HG03432 (cell line): ENCODE results near the gene PRSS57.

Experiments
- ATAC-seq: cut with Tn5 transposase; IDR thresholded peaks from one replicate; pipeline ENCODE4 v1.9.1; 2021; ENCODE audit warnings: mild to moderate bottlenecking, moderate library complexity; ENCODE audit not compliant: unreplicated experiment

The PRSS57 gene

DNA sequence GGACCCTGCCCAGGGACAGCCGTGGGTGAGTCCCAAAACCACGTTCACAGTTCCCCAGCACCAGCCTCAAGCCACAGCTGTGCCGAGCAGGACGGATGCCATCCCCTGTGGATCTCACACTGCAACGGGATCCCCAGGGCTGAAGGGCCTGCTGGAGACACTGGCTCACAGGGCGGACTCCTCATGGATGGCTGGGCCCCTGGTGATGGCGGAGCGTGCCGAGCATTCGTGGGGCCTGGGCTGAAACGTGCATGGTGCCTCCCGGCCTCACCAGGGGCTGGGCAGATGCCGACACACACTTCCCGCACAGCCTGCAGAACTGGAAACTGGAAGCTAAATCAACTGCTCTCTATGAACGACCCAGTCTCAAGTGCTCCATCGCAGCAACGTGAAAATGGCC lies 41.8 kb downstream of the PRSS57 start:
- ATAC-seq: no peak

DNA sequence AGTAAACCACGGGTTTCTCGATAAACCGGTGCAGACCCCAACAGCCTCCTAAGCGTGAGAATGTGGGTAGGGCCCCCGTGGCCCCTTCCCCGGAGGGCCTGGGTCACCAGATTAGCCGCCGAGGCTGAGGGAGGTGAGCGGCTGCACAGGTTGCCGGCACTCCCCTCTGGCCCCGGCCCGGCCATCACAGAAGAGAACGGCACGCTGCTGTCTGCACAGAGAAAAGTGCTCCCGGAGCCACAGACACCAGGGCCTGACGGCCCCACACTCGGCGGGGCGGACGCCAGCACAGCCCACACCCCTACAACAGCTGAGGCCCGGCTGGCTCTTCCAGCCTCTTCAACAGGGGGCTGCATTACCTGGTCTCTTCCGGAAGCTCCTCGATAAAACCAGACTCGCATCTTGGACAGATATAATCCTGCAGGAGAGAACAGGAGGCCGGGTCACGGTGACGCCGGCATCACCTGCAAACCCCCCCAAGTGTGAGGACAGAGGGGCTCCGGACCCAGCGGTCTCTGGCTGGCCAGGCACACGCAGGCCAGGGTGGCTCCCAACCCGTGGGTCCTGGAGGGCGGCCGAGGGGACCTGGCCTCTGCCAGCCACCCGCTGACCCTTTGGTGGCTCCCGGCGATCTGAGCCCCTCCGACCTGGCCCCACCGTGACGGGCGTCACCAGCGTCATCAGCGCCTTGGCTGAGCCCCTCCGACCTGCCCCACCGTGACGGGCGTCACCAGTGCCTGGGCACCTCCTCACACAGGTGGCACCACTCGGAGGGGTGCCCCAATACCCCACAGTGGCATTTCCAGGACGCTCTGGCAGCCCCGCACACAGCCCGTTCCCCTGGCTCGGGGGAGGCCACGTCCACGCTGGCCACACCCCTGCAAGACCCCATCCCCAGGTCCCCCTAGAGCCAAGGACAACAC lies 42.5 kb downstream of the PRSS57 start:
- no peak for ATAC-seq

DNA sequence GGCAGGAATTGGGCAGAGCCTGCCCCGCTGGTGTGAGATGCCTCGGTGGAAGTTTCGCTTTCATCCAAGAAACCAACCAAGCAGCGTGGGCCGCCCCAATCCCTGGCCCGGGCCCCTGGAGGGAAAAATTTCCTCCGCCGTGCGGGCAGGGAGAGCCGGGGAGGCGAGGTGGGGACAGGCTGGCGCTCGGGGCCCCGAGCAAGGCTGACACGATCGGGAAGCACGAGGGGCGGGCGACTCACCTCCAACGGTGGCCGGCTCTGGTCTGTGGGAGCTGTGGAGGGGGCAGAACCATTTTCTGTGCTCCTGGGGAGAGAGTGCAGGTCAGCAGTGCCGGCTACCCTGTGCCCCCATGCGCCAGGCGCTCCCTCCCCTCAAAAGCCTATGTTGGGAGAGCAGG lies 43.3 kb downstream of the PRSS57 start:
- no peak for ATAC-seq

DNA sequence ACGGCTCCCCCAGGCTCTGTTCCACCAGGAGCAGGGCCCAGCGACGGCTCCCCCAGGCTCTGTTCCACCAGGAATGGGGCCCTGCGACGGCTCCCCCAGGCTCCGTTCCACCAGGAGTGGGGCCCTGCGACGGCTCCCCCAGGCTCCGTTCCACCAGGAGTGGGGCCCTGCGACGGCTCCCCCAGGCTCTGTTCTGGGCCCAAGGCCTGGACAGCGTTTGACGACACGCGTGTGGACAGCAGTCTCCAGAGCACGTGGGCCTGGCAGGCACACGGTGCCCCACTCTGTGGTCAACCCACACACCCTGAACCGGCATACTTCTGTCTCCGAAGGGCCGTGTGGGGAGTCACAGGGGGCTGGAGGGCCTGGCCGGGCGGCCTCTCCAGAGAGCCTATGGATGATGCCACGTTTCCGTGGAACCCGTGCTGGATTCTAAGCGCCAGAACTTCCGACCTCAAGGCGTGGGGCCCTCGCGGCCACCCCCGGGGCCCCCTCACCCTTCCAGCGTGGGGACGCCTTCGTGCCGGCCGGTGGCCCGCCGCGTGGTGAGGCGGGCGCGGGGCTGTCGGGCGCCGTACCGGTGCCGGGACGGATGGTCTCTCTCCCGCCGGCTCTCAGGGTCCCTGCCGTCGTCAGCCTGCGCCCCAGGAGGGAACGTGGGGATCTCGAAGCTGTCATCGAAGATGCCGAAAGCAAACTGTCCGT lies 44.0 kb downstream of the PRSS57 start:
- no peak for ATAC-seq

DNA sequence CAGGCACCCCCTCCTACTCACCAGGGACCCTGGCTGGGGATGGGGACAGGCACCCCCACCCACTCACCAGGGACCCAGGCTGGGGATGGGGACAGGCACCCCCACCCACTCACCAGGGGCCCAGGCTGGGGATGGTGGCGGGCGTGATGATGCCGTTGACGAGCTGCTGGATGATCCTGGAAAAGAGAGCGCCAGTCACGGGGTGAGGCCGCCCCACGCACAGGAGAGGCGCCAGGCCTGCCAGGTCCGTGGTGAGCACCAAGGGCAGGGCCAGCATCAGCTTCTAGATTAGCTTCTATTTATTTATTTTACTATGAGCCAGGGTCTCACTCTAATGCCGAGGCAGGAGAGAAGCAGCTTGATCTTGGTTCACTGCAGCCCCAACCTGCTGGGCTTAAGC lies 45.1 kb downstream of the PRSS57 start:
- ATAC-seq: no peak

DNA sequence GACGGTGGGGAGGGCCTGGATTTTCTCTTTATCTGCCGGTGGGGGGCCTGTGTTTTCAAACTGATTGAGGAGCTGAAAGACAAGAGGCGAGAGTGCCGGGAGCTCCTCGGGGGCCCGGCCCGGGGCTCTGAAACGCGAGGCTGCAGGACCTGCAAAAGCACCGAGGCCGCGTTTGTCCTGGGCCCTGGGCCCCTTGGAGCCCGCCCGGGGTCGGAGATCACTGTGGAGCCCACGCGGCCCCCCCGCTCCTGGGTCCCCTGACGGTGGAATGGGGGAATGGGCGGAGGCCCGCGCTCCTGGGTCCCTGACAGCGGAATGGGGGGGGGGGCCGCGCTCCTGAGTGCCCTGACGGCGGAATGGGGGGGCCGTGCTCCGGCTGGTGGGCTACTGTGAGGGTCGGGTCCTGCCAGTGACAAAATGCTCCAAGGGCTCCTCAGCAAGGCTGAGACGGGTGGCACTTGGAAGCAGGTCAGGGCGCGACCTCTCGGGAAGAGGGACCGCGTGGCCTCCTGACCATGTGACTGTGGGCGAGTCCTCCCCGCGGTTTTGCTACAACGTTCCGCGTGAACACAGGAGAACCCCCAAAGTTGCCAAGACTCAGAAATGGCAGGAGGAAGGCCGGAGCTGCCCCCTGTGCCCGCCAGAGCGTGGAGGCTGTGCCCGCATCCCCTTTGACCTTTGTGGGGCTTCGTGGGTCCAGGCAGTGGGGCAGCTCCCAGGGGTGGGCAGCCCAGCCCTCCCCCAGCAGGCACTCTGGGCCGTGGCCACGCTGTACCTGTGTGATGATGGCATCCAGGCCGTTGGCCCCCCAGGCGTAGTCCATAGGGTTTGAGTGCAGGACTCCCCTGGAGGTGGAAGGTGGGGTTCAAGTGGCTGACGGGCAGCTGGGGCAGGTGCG lies 46.1 kb downstream of the PRSS57 start:
- no peak for ATAC-seq

DNA sequence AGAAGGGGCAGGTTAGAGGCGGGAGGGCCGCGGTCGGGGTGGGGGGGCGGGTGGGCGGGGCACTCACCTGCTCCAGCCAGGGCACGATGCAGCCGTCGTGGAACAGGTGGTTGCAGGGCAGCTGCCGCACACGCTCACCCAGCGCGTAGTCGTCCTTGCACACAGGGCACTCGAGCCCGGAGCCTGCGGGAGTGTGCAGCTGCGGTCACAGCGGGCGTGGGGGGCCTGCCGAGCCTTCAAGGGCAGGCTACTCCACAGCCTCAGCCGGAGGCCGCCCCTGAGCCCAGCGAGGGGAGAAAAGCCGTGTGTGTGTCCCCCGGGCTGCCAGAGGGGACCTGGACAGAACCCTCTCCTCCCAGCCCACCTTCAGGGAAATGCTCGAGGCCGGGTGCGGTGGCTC lies 46.9 kb downstream of the PRSS57 start:
- no peak for ATAC-seq

DNA sequence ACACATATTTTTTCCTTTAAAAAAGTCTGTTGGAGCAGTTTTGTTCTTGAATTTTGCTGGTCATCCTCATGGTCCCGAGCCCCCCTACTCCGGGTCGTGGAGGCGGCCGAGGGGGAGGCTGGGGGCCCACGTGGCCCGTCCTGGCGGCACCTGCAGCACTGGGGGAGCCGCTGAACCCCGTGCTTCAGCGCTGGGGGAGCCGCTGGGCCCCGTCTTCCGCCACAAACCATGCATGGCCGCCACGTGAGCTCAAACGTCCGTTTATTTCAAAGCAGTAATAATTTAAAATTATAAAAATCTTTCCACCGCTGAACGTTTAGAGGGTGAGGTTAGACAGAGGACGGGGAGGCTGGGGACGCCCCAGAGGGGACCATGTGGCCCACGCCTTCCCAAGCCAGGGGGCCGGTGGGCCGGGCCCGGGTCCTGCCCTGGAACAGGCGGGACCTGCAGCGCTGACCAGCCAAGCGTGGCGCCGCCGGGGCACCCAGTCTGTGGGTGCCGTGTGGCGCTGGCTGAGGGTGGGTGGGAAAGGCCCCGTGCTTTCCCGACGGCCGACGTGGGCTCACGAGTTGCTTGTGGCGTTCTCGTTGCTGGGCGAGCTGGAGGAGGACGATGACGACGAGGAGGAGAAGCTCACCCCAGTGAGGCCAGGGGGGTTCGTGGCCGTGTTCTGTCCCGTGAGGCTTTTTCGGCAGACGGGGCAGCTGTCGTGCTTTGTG lies 47.5 kb downstream of the PRSS57 start:
- no peak for ATAC-seq

DNA sequence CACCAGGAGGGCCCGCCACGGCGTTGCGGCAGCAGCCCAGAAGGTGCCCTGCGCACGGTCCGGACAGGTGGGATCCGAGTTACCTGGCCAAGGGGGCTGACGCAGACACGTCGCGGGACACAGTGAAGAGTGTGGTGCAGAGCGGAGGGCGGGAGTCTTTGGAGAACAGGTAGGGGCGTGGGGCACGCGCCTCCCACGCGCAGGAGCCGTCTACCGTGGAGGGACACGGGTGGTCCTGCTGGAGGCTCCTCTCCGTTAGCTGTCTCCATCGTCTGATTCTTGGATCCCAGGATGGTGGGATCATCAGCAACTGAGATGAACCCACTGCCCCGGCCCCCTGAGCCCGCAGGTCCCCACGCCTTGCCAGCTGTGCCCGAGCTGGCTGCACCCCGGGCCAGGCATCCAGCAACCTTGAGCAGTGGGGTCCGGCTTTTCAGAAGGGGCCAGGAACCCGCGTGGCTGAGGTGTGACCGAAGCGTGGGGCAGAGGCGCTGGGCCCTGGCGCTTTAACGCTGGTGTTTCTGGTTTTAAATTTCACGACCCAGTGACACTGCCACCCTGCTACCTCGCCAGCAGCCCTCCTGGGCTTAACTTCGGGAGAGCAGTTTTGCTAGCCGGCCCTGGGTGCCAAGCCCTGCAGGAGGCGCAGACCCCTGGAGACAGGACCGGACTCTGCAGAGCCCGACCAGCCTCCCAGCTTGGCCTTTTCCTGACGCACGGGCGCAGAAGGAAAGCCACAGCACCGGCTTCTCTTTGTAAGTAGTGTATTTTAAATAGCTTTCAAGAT lies 48.3 kb downstream of the PRSS57 start:
- ATAC-seq: no peak

DNA sequence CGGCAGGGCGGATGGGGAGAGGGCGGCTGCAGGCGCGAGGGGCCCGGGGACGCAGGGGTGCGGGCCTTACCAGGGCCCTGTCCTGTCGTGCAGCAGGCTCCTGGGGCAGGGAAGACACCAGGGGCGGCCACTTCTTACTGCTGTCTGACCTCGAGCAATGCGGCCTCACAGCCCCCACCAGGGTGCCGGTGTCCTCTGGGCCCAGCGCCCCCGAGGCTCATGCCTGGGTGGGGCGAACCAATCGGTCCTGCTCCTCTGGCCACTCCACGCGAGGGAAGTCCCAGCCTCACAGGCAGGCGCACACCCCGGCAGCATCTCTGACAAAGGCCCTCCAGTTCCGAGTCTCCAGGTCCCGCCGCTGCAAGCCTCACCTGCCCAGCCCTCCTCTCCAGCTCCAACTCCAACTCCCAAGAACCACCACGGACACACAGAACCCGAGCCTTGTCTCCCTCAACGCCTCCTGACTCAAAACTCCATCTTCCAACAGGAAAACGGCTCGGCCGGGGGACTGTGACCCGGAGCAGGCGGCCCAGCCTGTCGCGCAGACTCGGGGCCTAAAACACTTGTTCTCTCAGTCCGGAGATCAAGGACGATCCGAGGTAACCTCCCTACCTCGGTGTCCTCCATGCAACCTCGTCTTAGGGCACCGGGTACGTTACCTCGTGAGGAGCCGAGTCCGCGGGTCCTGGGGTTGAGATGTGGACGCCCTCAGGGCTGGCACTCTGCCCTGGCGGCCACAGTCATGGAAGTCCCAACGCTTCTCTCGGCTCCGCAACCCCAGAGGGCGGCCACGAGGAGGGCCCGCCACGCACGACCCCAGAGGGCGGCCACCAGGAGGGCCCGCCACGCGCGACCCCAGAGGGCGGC lies 49.1 kb downstream of the PRSS57 start:
- ATAC-seq: no peak

DNA sequence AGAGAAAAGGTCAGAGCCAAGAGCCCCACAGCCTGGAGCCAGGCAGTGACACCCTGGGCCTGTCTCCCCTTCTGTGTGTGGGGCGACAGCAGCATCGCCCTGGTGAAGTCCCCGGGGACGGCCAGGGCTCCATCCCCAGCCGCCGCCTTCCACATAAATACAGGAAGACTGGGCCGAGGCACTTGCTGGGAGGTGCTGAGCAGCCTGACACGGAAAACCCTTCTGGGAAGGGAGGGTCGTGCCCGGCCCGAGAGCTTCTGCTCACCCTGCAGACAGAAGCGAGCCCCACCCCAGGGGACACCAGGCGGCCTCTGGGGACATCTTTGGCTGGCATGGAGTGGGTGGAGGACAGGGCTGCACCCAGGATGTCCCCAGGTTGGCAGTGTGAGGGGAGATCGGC lies 50.5 kb downstream of the PRSS57 start:
- no peak for ATAC-seq

DNA sequence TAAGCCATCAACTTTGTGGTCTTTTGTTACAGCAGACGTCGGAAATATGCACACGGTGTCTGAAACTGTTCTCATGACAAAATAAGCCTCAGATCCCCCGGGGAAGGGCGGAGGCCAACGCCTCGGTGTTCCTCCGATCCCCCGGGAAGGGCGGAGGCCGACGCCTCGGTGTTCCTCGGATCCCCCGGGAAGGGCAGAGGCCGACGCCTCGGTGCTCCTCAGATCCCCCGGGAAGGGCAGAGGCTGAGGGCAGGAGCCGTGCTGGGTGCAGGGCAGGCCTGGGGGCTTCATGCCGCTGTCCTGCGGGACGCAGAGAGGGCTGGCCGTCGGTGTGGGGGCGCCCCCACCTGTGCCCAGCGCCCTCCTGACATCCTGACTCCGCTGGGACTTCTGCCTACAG lies 50.9 kb downstream of the PRSS57 start:
- no peak for ATAC-seq

DNA sequence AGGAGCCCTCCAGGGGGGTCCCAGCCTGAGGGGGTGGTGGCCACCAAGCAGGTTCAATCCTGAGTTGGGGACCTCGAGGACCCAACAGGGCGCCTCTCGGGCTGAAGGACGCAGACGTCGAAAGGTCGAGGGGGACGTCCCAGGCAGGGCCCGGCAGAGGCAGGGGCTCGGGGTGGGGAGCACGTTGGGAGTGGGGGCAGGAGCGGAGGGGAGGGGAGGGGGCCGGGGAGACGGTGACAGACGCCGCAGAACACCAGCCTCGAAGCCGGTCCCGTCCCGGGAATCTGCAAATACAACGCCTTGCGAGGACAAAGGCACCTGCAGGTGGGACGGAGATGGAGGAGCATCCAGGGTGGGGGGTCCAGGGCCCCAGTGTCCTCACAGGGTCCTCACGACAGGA lies 51.5 kb downstream of the PRSS57 start:
- no peak for ATAC-seq

DNA sequence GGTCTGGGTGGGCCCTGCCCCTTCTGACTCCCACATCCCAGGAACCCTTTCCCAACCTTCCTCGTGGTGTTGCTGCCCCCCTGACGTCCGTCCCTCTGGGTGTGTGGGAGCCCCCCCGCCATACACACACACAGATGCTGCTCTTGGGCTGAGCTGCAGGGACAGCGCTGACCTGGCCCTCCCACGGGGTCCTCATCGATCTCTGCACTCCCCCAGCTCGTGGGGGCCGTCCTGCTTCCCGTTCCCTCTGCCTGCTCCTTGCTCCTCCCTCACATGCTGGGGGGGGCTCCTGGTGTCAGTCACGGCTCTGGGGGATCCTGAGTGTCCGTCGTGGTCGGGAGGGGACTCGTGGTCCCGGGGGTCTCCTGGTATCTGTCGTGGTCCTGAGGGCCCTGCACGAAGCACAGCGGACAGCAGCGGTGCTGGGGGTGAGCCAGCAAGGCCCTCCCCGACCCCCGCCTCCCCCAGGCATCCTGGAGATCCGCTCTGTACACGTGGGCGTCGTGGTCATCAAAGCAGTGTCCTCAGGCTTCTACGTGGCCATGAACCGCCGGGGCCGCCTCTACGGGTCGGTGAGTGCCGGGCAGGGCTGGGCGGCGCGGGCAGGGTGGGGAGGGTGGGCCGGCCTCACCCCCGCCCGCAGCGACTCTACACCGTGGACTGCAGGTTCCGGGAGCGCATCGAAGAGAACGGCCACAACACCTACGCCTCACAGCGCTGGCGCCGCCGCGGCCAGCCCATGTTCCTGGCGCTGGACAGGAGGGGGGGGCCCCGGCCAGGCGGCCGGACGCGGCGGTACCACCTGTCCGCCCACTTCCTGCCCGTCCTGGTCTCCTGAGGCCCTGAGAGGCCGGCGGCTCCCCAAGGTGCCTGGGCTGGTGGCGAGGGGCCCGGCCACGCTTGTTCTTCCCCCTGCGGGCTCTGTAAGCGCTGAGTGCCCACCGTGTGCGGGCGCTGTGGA lies 52.2 kb downstream of the PRSS57 start:
- no peak for ATAC-seq

DNA sequence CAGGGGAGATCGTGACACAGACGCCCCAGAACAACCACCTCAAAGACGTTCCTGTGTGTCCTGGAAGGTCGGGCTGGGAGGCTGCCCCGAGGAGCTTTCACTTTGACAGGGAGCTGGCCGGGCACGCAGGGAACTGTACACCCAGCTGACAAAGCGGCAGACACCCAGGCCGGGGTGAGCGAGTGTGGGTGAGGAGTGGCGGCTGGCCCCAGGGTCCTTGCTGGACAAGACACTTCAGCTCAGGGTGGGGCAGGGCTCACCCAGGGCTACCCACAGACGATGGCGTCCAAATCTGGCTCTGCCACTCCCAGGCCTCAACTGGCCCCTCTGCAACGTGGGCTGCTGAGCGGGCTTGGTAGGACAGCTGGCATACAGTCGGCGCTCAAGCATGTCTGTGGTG lies 53.5 kb downstream of the PRSS57 start:
- no peak for ATAC-seq

DNA sequence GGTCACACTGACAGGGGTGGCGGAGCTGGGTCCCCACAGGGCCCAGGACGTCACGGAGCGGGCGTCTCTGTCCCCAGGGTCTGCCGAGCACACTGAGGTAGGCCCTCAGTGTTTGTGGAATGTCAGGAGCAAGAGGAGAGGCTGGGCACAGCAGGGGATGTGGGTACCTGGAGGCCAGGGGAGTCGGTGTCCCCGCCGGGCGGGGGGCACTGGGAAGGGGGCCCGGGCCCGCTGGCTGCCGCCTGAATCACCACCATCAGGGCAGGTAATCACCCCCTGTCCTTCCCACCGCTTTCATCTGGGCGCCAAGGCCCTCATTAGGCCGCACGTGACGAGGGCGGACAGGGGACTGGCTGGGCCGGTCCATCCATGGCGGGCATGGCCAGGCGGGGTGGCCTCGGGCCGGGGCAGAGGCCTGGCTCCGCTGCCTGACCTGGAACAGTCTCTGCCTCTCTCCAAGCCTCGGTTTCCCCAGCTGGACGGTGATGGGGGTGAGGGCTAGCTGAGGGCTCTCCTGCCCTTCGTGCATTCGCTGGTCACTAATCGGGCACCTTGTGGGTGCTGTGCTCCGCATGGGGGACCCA lies 54.6 kb downstream of the PRSS57 start:
- no peak for ATAC-seq

DNA sequence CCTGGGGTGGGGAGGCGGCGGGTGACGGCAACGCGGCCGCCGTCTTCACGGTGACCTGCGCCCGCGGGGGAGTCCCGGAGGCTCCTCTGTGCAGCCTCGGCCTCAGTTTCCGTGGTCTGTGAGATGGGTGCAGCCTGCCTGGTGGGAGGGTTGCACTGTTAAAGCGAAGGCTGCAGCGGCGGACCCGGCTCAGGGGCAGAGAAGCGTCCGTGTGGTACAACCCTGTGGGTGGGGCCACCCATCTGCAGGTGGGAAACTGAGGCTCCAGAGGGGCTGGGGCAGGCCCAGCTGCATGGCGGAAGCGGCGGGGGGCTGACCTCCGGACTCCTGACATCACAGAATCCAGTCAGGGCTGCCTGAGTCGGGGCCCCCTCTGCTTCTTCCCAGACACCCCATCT lies 55.1 kb downstream of the PRSS57 start:
- no peak for ATAC-seq
